ENCODE results near the gene EFEMP2. TPM values are rescaled to one million over a fixed set of nuclear protein-coding genes. Genes with fewer than 3 reads are reported as not detected.

EFEMP2 gene
- total RNA-seq, 1 donor from 2014 or later: 88.4 TPM

- no peak for DNase-seq (ENCODE audit: low spot score)
- intact Hi-C loops (cut with DNase I): loop anchor here (10.0 kb wide), 1 partner anchor 102 kb away; the partner anchor contains the start of gene KAT5
- ATAC-seq: no peak
Observed at GRCh38 chr11:65816696-65817095, 55.9 kb downstream of the EFEMP2 start.

Other genes starting within 250 kb of the EFEMP2 start
- gene SIPA1, start 234.7 kb downstream of the EFEMP2 start, total RNA-seq: 86.9 TPM
- 95.6 TPM for gene RELA, start 209.9 kb downstream of the EFEMP2 start, total RNA-seq
- gene KAT5, start 160.5 kb downstream of the EFEMP2 start, total RNA-seq: 81.5 TPM
- gene RNASEH2C, start 152.0 kb downstream of the EFEMP2 start, total RNA-seq: 42.5 TPM
- 12.9 TPM for gene AP5B1, start 91.8 kb downstream of the EFEMP2 start, total RNA-seq
- not detected for gene OVOL1, start 85.7 kb downstream of the EFEMP2 start, total RNA-seq
- 2.6 TPM for gene SNX32, start 38.8 kb downstream of the EFEMP2 start, total RNA-seq
- 437 TPM for gene CFL1, start 14.6 kb downstream of the EFEMP2 start, total RNA-seq
- 46.9 TPM for gene MUS81, start 12.4 kb downstream of the EFEMP2 start, total RNA-seq
- gene CTSW, start 7.0 kb upstream of the EFEMP2 start, total RNA-seq: 2.5 TPM
- gene FIBP, start 15.7 kb upstream of the EFEMP2 start, total RNA-seq: 37.2 TPM
- 31.0 TPM for gene CCDC85B, start 17.9 kb upstream of the EFEMP2 start, total RNA-seq
- 5.6 TPM for gene FOSL1, start 27.6 kb upstream of the EFEMP2 start, total RNA-seq
- 42.0 TPM for gene C11orf68, start 46.3 kb upstream of the EFEMP2 start, total RNA-seq
- 69.8 TPM for gene DRAP1, start 46.6 kb upstream of the EFEMP2 start, total RNA-seq
- gene TSGA10IP, start 72.7 kb upstream of the EFEMP2 start, total RNA-seq: not detected
- gene SART1, start 88.9 kb upstream of the EFEMP2 start, total RNA-seq: 51.0 TPM
- gene EIF1AD, start 129.4 kb upstream of the EFEMP2 start, total RNA-seq: 24.7 TPM
- gene BANF1, start 129.7 kb upstream of the EFEMP2 start, total RNA-seq: 127 TPM
- gene CST6, start 139.2 kb upstream of the EFEMP2 start, total RNA-seq: 0.80 TPM
- gene CATSPER1, start 153.7 kb upstream of the EFEMP2 start, total RNA-seq: not detected
- not detected for gene GAL3ST3, start 176.4 kb upstream of the EFEMP2 start, total RNA-seq
- gene SF3B2, start 179.6 kb upstream of the EFEMP2 start, total RNA-seq: 154 TPM
- gene PACS1, start 197.5 kb upstream of the EFEMP2 start, total RNA-seq: 80.3 TPM

All from sciatic nerve (tissue), 2 donors.